ENCODE results near the gene ABLIM3.

- TF ChIP-seq ELF1 (IDR thresholded peaks at IDR 0.05; ENCODE audit: borderline replicate concordance, low read depth): no peak
- TF ChIP-seq POLR2A (IDR thresholded peaks at IDR 0.05; ENCODE audit: borderline replicate concordance, extremely low read depth, insufficient read depth, insufficient read length): no peak
- TF ChIP-seq CTCF (IDR thresholded peaks at IDR 0.05 in 2 of 3, conservative IDR thresholded peaks at IDR 0.05 in 1 of 3; ENCODE audit: borderline replicate concordance in 1 of 3, insufficient read depth in 1 of 3, low read depth in 2 of 3, low read length in 2 of 3): no peak
- TF ChIP-seq EZH2 (IDR thresholded peaks at IDR 0.05): no peak
- no peak for TF ChIP-seq SP1 (IDR thresholded peaks at IDR 0.05; ENCODE audit: low read depth)
- TF ChIP-seq ZNF274 (IDR thresholded peaks at IDR 0.05; ENCODE audit: low read depth, low read length): no peak
- TF ChIP-seq JUND (IDR thresholded peaks at IDR 0.05): no peak
- no peak for TF ChIP-seq CBX3 (IDR thresholded peaks at IDR 0.05; ENCODE audit: low read depth)
- TF ChIP-seq FOSL1 (IDR thresholded peaks at IDR 0.05; ENCODE audit: low read depth): no peak
- no peak for TF ChIP-seq POLR2AphosphoS5 (IDR thresholded peaks at IDR 0.05; ENCODE audit: low read depth, low read length)
- no peak for TF ChIP-seq SRF (IDR thresholded peaks at IDR 0.05; ENCODE audit: low read depth)
- no peak for TF ChIP-seq EZH2phosphoT487 (IDR thresholded peaks at IDR 0.05; ENCODE audit: borderline replicate concordance)
Observed at GRCh38 chr5:149181732-149182131, 40.4 kb downstream of the ABLIM3 start.

Measured in HCT116 (cell line).